Vagina (tissue), 2 donors: ENCODE data around the gene EXOC2. TPM values are rescaled to one million over a fixed set of nuclear protein-coding genes. Genes with fewer than 3 reads are reported as not detected.

Source experiments
- DNase-seq, 2 donors: peaks; one replicate each; pipeline ENCODE4 v3.0.0-alpha.2; 2017; ENCODE audit errors: extremely low spot score in 2 of 2
- H3K27ac ChIP-seq: fragments of 200-600 bp; sonication (generic); one replicate; pipeline ENCODE4 v1.5.1; 2019
- H3K27me3 ChIP-seq: fragments of 200-600 bp; sonication (generic); one replicate; pipeline ENCODE4 v1.5.1; 2019
- H3K36me3 ChIP-seq, 2 donors: fragments of 200-600 bp; sonication (generic); one replicate each; pipeline ENCODE4 v1.5.1; 2017 to 2019
- H3K4me1 ChIP-seq: fragments of 200-600 bp; sonication (generic); one replicate; pipeline ENCODE4 v1.5.1; 2019
- H3K4me3 ChIP-seq, 2 donors: fragments of 200-600 bp; sonication (generic); 1 replicate in 1 of 2; 2 replicates in 1 of 2; pipeline ENCODE4 v1.5.1; 2016 to 2019
- H3K9me3 ChIP-seq: fragments of 200-600 bp; sonication (generic); one replicate; pipeline ENCODE4 v1.5.1; 2019
- CTCF ChIP-seq, 3 experiments: fragments of 450-650 bp in 2 of 3; fragments of 200-600 bp in 1 of 3; sonication (generic) in 1 of 3; IDR thresholded peaks; one replicate each; pipeline ENCODE4 v1.5.1; 2017 to 2019; ENCODE audit warnings: antibody characterized with exemption in 3 of 3, mild to moderate bottlenecking in 2 of 3, moderate library complexity in 2 of 3
- POLR2A ChIP-seq, 2 donors: fragments of 450-650 bp; IDR thresholded peaks; one replicate each; pipeline ENCODE4 v1.6.1; 2017; ENCODE audit warnings: antibody characterized with exemption in 2 of 2, mild to moderate bottlenecking in 2 of 2, moderate library complexity in 2 of 2
- POLR2AphosphoS5 ChIP-seq, 2 donors: sonication (generic); formaldehyde crosslinking; IDR thresholded peaks; one replicate each; pipeline ENCODE4 v1.9.0; 2017; ENCODE audit warnings: antibody characterized with exemption in 2 of 2, mild to moderate bottlenecking in 2 of 2, low read depth in 1 of 2; ENCODE audit not compliant: insufficient read depth in 1 of 2
- intact Hi-C: fragments of 100-400 bp; cut with DNase I; formaldehyde crosslinking; loops from one replicate; pipeline ENCODE4 v1.15.1; 2023
- total RNA-seq: library from RNA; depleted of rRNA; stranded (reverse); fragments of >200 nt; gene quantifications from one replicate; pipeline ENCODE4 v1.2.3, GENCODE V29; 2016

Gene EXOC2
- total RNA-seq, 1 donor from 2014 or later: 23.6 TPM

- H3K27ac ChIP-seq: no peak overlapping the region
- H3K9me3 ChIP-seq: no peaks in the 10 kb centered on the region
- H3K36me3 ChIP-seq: peaks cover 0 to 6% of the 10 kb centered on the region in 2 donors
- TF ChIP-seq CTCF (IDR thresholded peaks at IDR 0.05) (no peak), POLR2AphosphoS5 (IDR thresholded peaks at IDR 0.05; ENCODE audit: insufficient read depth in 1 of 2, low read depth in 1 of 2) (no peak), POLR2A (IDR thresholded peaks at IDR 0.05) (no peak)
- intact Hi-C loops: no loop called here
- no peak for DNase-seq
- peaks cover 9% of the 10 kb centered on the region for H3K4me1 ChIP-seq
- H3K27me3 ChIP-seq: no peaks in the 10 kb centered on the region
- H3K4me3 ChIP-seq: no peak overlapping the region
Measured at GRCh38 chr6:659716-660581, 33.0 kb downstream of the EXOC2 start.

GRCh38 chr6:658244-658643 lies 34.7 kb downstream of the EXOC2 start:
- H3K4me1 ChIP-seq: peaks cover 9% of the 10 kb centered on the region
- TF ChIP-seq CTCF (IDR thresholded peaks at IDR 0.05) (no peak), POLR2AphosphoS5 (IDR thresholded peaks at IDR 0.05; ENCODE audit: insufficient read depth in 1 of 2, low read depth in 1 of 2) (no peak), POLR2A (IDR thresholded peaks at IDR 0.05) (no peak)
- no peak for DNase-seq
- intact Hi-C loops: no loop called here
- no peaks in the 10 kb centered on the region for H3K27me3 ChIP-seq
- H3K4me3 ChIP-seq: no peak overlapping the region
- peaks cover 0 to 6% of the 10 kb centered on the region in 2 donors for H3K36me3 ChIP-seq
- H3K27ac ChIP-seq: no peak overlapping the region
- H3K9me3 ChIP-seq: no peaks in the 10 kb centered on the region

GRCh38 chr6:657743-658142 lies 35.2 kb downstream of the EXOC2 start:
- Histone ChIP-seq H3K36me3 (peaks cover 0 to 6% of the 10 kb centered on the region in 2 donors), H3K27ac (no peak overlapping the region), H3K27me3 (no peaks in the 10 kb centered on the region), H3K9me3 (no peaks in the 10 kb centered on the region), H3K4me1 (peaks cover 9% of the 10 kb centered on the region), H3K4me3 (no peak overlapping the region)
- intact Hi-C loops: no loop called here
- TF ChIP-seq POLR2A (IDR thresholded peaks at IDR 0.05) (no peak), CTCF (IDR thresholded peaks at IDR 0.05) (no peak), POLR2AphosphoS5 (IDR thresholded peaks at IDR 0.05; ENCODE audit: insufficient read depth in 1 of 2, low read depth in 1 of 2) (no peak)
- no peak for DNase-seq

- Histone ChIP-seq H3K4me1 (peaks cover 9% of the 10 kb centered on the region), H3K27ac (no peak within 1 kb of the TSS), H3K36me3 (peaks cover 0 to 6% of the 10 kb centered on the region in 2 donors), H3K27me3 (no peaks in the 10 kb centered on the region), H3K4me3 (no peak within 1 kb of the TSS), H3K9me3 (no peaks in the 10 kb centered on the region)
- TF ChIP-seq CTCF (IDR thresholded peaks at IDR 0.05): no peak
- TF ChIP-seq POLR2AphosphoS5 (IDR thresholded peaks at IDR 0.05; ENCODE audit: insufficient read depth in 1 of 2, low read depth in 1 of 2): no peak
- no peak for TF ChIP-seq POLR2A (IDR thresholded peaks at IDR 0.05)
- intact Hi-C loops: no loop called here
- no peak for DNase-seq
Measured at GRCh38 chr6:656460-657252, 36.3 kb downstream of the EXOC2 start, which contains the start of gene HUS1B. Gene HUS1B (minus strand): TSS chr6:657100. CDS start chr6:656944, 156 bp downstream.
